Measurements from ENCODE around the gene MARS1. TPM values are rescaled to one million over a fixed set of nuclear protein-coding genes. Genes with fewer than 3 reads are reported as not detected.

The MARS1 gene
- total and polyA plus RNA-seq, 2 experiments from 2014 or later: 266 to 351 TPM

DNA sequence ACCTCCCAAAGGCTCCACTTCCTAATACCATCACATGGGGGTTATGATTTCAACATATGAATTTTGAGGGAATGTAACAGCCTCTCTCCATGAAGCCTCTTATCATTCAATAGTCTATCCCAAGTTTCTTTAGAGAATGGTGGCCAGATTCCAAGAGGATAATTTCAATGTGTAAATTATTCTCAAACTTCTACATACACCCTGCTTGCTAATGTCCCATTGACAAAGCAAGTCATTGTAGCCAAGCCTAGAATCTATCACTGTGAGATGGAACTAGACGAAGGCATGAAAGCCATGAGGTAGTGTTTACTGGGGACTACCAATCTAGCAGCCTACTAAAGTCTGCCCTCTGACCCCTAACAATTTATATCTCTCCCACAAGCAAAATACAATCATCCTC lies 49.5 kb upstream of the MARS1 start:
- Histone ChIP-seq H4K20me1 (replicated peaks; ENCODE audit: insufficient read depth) (no peaks in the 10 kb centered on the region), H3F3A (replicated peaks; ENCODE audit: low read depth) (no peaks in the 10 kb centered on the region), H3K36me3 (ENCODE audit: insufficient read depth) (no peaks in the 10 kb centered on the region), H2AFZ (no peak overlapping the region), H3K4me2 (no peak overlapping the region), H3K9me2 (ENCODE audit: insufficient read depth) (no peaks in the 10 kb centered on the region), H3K27me3 (ENCODE audit: insufficient read depth) (no peaks in the 10 kb centered on the region), H3K27ac (ENCODE audit: low read depth) (no peak overlapping the region), H3K79me2 (replicated peaks; ENCODE audit: insufficient read depth) (no peaks in the 10 kb centered on the region), H3K4me3 (no peak overlapping the region), H3K4me1 (ENCODE audit: insufficient read depth) (no peaks in the 10 kb centered on the region)
- H3K27me3 Mint-ChIP-seq (ENCODE audit: insufficient read depth, low read depth, poor library complexity): peaks cover 8% of the 10 kb centered on the region
- H3K4me3 Mint-ChIP-seq: no peak overlapping the region
- peaks cover 18% of the 10 kb centered on the region for H3K9me3 Mint-ChIP-seq
- H3K27ac Mint-ChIP-seq: no peak overlapping the region
- DNase-seq (ENCODE audit: low spot score) (no peak), ATAC-seq (no peak)
- peaks cover 10% of the 10 kb centered on the region for H3K36me3 Mint-ChIP-seq (ENCODE audit: low read depth)
- peaks cover 4% of the 10 kb centered on the region; the same call in 2 of the 3 replicates for H3K4me1 Mint-ChIP-seq
- TF ChIP-seq STAT1 (IDR thresholded peaks at IDR 0.05; ENCODE audit: unreplicated experiment) (no peak), CREB1 (CRISPR knock-in tag; IDR thresholded peaks at IDR 0.05; ENCODE audit: low read depth) (no peak), EZH2 (IDR thresholded peaks at IDR 0.05; ENCODE audit: low read depth, unreplicated experiment) (no peak), ZNF331 (CRISPR knock-in tag; IDR thresholded peaks at IDR 0.05; ENCODE audit: low read depth) (no peak), EZH2phosphoT487 (IDR thresholded peaks at IDR 0.05; ENCODE audit: unreplicated experiment) (no peak), ZNF114 (CRISPR knock-in tag; IDR thresholded peaks at IDR 0.05) (no peak), POLR2AphosphoS5 (IDR thresholded peaks at IDR 0.05; ENCODE audit: low read depth) (no peak), NANOG (IDR thresholded peaks at IDR 0.05; ENCODE audit: borderline replicate concordance) (no peak), JUNB (IDR thresholded peaks at IDR 0.05; ENCODE audit: unreplicated experiment) (no peak)
- TF ChIP-seq, protein P1, sequence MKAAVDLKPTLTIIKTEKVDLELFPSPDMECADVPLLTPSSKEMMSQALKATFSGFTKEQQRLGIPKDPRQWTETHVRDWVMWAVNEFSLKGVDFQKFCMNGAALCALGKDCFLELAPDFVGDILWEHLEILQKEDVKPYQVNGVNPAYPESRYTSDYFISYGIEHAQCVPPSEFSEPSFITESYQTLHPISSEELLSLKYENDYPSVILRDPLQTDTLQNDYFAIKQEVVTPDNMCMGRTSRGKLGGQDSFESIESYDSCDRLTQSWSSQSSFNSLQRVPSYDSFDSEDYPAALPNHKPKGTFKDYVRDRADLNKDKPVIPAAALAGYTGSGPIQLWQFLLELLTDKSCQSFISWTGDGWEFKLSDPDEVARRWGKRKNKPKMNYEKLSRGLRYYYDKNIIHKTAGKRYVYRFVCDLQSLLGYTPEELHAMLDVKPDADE (IDR thresholded peaks at IDR 0.05): no peak
- TF ChIP-seq, protein P2, sequence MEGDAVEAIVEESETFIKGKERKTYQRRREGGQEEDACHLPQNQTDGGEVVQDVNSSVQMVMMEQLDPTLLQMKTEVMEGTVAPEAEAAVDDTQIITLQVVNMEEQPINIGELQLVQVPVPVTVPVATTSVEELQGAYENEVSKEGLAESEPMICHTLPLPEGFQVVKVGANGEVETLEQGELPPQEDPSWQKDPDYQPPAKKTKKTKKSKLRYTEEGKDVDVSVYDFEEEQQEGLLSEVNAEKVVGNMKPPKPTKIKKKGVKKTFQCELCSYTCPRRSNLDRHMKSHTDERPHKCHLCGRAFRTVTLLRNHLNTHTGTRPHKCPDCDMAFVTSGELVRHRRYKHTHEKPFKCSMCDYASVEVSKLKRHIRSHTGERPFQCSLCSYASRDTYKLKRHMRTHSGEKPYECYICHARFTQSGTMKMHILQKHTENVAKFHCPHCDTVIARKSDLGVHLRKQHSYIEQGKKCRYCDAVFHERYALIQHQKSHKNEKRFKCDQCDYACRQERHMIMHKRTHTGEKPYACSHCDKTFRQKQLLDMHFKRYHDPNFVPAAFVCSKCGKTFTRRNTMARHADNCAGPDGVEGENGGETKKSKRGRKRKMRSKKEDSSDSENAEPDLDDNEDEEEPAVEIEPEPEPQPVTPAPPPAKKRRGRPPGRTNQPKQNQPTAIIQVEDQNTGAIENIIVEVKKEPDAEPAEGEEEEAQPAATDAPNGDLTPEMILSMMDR (conservative IDR thresholded peaks at IDR 0.05; ENCODE audit: low read depth in 2 of 2): no peak
- TF ChIP-seq, protein P3, sequence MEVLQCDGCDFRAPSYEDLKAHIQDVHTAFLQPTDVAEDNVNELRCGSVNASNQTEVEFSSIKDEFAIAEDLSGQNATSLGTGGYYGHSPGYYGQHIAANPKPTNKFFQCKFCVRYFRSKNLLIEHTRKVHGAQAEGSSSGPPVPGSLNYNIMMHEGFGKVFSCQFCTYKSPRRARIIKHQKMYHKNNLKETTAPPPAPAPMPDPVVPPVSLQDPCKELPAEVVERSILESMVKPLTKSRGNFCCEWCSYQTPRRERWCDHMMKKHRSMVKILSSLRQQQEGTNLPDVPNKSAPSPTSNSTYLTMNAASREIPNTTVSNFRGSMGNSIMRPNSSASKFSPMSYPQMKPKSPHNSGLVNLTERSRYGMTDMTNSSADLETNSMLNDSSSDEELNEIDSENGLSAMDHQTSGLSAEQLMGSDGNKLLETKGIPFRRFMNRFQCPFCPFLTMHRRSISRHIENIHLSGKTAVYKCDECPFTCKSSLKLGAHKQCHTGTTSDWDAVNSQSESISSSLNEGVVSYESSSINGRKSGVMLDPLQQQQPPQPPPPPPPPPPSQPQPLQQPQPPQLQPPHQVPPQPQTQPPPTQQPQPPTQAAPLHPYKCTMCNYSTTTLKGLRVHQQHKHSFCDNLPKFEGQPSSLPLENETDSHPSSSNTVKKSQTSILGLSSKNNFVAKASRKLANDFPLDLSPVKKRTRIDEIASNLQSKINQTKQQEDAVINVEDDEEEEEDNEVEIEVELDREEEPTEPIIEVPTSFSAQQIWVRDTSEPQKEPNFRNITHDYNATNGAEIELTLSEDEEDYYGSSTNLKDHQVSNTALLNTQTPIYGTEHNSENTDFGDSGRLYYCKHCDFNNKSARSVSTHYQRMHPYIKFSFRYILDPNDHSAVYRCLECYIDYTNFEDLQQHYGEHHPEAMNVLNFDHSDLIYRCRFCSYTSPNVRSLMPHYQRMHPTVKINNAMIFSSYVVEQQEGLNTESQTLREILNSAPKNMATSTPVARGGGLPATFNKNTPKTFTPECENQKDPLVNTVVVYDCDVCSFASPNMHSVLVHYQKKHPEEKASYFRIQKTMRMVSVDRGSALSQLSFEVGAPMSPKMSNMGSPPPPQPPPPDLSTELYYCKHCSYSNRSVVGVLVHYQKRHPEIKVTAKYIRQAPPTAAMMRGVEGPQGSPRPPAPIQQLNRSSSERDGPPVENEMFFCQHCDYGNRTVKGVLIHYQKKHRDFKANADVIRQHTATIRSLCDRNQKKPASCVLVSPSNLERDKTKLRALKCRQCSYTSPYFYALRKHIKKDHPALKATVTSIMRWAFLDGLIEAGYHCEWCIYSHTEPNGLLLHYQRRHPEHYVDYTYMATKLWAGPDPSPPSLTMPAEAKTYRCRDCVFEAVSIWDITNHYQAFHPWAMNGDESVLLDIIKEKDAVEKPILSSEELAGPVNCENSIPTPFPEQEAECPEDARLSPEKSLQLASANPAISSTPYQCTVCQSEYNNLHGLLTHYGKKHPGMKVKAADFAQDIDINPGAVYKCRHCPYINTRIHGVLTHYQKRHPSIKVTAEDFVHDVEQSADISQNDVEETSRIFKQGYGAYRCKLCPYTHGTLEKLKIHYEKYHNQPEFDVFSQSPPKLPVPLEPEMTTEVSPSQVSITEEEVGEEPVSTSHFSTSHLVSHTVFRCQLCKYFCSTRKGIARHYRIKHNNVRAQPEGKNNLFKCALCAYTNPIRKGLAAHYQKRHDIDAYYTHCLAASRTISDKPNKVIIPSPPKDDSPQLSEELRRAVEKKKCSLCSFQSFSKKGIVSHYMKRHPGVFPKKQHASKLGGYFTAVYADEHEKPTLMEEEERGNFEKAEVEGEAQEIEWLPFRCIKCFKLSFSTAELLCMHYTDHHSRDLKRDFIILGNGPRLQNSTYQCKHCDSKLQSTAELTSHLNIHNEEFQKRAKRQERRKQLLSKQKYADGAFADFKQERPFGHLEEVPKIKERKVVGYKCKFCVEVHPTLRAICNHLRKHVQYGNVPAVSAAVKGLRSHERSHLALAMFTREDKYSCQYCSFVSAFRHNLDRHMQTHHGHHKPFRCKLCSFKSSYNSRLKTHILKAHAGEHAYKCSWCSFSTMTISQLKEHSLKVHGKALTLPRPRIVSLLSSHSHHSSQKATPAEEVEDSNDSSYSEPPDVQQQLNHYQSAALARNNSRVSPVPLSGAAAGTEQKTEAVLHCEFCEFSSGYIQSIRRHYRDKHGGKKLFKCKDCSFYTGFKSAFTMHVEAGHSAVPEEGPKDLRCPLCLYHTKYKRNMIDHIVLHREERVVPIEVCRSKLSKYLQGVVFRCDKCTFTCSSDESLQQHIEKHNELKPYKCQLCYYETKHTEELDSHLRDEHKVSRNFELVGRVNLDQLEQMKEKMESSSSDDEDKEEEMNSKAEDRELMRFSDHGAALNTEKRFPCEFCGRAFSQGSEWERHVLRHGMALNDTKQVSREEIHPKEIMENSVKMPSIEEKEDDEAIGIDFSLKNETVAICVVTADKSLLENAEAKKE (CRISPR knock-in tag; IDR thresholded peaks at IDR 0.05): no peak
- TF ChIP-seq, protein P4, sequence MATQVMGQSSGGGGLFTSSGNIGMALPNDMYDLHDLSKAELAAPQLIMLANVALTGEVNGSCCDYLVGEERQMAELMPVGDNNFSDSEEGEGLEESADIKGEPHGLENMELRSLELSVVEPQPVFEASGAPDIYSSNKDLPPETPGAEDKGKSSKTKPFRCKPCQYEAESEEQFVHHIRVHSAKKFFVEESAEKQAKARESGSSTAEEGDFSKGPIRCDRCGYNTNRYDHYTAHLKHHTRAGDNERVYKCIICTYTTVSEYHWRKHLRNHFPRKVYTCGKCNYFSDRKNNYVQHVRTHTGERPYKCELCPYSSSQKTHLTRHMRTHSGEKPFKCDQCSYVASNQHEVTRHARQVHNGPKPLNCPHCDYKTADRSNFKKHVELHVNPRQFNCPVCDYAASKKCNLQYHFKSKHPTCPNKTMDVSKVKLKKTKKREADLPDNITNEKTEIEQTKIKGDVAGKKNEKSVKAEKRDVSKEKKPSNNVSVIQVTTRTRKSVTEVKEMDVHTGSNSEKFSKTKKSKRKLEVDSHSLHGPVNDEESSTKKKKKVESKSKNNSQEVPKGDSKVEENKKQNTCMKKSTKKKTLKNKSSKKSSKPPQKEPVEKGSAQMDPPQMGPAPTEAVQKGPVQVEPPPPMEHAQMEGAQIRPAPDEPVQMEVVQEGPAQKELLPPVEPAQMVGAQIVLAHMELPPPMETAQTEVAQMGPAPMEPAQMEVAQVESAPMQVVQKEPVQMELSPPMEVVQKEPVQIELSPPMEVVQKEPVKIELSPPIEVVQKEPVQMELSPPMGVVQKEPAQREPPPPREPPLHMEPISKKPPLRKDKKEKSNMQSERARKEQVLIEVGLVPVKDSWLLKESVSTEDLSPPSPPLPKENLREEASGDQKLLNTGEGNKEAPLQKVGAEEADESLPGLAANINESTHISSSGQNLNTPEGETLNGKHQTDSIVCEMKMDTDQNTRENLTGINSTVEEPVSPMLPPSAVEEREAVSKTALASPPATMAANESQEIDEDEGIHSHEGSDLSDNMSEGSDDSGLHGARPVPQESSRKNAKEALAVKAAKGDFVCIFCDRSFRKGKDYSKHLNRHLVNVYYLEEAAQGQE (IDR thresholded peaks at IDR 0.05; ENCODE audit: unreplicated experiment): no peak

Data from GM23338 (cell line).